Middle frontal gyrus (tissue), 1 donor: ENCODE results near the gene XIRP2.

Experiments used
- DNase-seq: peaks from one replicate; pipeline ENCODE4 v3.0.0-alpha.2; 2015; ENCODE audit warnings: low spot score; ENCODE audit errors: extremely low spot score

Gene XIRP2

DNA sequence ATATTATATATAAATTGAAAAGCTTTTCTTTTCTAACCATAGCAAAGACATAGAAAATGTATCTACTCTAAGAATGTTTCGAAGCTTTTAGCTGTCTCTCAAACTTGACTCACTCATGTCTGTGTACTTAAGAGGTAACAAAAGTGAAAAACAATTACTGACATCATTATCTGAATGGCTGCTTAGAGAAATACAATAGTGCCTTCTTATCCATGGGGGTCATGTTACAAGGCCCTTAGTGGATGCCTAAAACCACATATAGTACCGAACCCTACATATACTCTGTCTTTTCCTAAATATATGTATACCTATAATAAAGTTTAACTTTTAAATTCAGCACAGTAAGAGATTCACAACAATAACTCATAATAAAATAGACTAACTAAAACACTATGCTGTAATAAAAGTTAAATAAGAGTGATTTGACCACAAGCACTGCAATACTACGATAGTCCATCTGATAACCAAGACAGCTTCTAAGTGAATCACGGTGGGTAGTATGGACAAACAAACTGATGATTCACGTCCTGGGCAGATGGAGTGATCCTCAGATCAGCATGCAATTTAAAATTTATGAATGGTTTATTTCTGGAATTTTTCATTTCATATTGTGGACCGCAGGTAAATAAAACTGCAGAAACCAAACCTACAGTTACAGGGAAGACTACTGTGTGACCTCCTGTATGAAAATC, 246.2 kb downstream of the XIRP2 start:
- no peak for DNase-seq

DNA sequence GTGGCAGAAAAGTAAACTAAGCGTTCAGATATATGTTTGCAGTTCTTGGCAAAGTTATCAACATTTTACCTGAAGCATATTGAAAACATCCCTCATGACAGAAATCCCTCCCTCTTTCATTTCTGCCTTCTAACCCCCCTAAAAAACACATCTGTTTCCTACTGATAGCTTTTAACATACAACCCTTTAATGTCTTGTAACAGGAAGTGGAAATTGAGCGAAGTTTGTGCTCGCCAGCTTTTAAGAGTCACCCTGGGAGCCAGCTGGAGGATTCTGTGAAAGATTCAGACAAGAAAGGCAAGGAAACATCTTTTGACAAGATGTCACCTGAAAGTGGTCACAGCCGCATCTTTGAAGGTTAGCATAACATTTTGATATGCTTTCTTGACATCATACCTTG, 247.4 kb downstream of the XIRP2 start:
- no peak for DNase-seq

DNA sequence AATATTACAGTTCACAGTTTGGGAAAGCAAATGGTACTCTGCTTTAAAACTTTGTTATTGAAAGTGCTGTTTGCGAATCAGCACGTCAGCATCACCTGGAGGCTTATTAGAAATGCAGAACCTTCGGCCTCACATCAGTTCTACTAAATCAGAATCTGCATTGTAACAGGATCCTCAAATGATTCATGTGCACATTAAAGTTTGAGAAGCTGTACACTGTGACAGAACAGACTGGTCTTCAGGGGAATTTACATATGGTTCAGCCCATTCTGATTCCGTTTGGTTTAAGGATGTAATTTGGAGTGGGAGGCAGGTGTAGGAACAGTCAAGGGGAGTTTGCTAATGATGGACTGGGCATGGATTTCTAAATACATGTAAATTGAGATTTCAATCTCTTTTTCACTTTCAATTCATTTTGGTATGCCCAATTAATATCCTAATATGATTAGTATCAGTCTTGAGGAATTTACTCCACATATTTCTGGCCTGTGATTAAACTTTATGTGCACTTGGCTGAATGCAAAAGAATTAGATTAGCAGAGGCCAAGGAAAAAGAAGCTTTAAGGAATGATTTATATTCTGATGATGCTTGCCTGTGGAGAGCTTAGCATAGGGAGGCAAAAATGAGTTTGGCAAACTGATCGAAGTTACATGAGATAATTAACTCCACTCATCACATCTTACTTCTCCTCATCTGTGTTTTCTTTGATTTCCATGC, 248.8 kb downstream of the XIRP2 start:
- DNase-seq = no peak

- DNase-seq = no peak
Measured at GRCh38 chr2:167140330-167140729, 252.1 kb downstream of the XIRP2 start.

- no peak for DNase-seq
Measured at GRCh38 chr2:167140767-167141166, 252.5 kb downstream of the XIRP2 start.

- DNase-seq = no peak
Measured at GRCh38 chr2:167142554-167142953, 254.3 kb downstream of the XIRP2 start.

DNA sequence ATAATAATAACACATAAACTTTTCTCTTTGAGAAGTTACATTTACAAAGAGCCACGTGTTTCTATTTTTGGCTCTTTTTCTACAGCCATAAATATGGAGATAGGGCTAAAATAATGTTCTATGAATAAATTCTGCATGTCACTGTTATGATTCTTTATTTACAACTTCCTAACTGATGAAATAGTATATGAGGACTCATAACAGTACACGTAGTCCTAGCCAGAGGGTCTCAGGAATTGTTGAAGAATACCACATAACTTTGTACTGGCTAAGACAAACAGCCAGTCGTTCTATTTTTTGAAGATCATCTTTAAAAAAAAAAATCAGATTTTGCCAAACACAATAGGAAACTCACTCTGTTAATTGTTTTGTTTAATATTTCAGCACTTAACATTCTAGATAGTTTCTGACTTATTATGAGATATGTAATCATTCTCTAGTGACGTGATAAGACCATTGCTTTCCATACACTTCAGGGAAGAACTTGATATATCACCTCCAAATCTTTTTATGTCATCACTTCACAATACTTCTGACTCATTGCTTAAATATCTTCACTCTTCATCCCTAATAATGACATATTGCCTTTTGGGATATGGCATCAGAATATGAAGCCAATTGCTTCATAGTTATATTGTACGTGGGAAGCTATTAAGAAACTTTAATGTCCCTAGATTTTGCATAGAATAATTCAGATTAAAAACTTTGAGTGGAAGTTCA, 256.1 kb downstream of the XIRP2 start:
- no peak for DNase-seq

GRCh38 chr2:167147271-167147941, 259.1 kb downstream of the XIRP2 start:
- DNase-seq = no peak

- no peak for DNase-seq
Measured at GRCh38 chr2:167151894-167152293, 263.6 kb downstream of the XIRP2 start.

DNA sequence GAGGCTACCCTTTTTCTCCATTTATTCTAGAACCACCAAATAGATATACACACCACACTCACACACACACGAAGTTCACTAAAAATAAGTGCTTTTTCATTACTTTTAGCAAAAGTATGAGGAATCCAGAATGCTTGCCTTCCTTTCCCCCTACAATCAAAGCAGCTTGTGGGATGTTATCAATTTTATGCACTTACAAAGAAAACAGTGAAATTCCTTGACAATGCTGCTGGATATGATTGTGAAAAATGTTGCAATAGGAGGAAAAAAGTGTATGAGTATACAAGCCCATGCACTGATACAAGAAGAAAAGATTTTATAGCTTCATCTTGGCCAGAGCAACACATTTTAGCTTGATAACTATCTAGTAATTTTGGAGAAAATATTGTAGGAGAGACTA, 269.2 kb downstream of the XIRP2 start:
- DNase-seq = no peak

DNA sequence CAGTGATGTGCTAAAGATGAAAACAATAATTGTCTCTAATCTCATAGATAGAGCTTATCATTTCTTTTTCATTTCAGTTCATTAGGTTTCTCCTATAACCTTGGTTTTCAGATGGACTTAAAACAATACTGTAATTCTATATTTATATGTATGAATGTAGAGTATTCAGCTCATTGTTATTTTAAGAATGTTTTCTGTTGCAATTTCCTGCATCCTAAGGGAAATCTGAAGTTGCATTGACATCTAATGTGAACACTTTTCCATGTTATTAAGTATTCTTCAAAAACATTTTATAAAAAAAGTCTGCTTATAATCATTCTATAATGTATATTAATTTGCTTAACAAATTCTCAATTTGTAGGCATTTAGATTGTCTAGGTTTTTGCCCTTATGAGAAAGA, 288.9 kb downstream of the XIRP2 start:
- no peak for DNase-seq

GRCh38 chr2:167181134-167181533, 292.9 kb downstream of the XIRP2 start:
- no peak for DNase-seq

- no peak for DNase-seq
Measured at GRCh38 chr2:167181688-167182087, 293.4 kb downstream of the XIRP2 start.

DNA sequence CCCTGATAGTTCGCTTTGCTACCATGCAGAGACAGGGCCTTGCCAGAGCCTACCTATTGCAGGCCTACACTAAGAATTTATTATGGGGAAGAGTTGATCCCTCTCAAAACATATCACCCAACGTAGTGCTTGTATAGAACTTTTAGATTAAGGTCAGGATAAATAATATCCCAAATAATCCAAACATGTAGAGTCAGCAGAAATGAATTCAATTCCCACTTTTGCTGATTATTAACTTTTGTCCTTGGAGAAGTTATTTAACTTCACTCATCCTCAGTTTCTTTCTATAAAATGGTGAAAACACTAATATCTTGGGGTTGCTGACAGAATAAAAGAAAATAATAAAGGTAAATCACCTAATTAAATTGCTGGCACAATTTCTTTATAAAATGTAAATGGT, 294.1 kb downstream of the XIRP2 start:
- DNase-seq = no peak

GRCh38 chr2:167183931-167184330, 295.7 kb downstream of the XIRP2 start:
- no peak for DNase-seq

GRCh38 chr2:167186465-167186864, 298.2 kb downstream of the XIRP2 start:
- no peak for DNase-seq

DNA sequence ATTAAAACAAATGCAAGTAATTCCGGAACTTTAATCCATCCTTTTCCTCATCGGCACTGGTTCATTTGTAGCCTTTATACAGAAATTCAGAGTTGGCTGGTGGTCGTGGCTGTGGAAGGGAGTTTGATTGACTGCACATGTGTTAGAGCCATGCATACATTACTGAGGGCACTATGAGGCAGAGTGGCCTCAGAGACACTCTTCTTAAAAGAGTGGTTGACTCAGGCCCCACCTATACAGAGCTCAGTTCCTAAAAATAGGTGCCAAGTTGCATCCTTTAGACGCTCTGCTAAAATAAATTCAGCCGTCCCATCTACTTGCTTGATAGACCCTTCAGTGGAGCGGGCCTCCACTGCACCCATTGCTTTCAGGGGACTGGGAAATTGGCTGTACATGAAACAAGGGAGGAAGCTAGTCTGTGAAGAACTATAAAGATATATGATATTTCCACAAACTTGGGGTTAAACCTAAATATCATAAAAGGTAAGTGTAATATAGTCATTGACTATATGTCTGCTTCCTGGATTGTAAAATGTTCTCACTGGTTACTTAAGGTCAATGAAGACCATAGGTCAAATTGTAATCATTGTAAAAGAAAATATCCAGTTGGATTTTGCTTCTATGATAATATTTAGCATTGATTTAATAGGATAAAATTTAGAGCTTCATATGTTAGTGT, 298.9 kb downstream of the XIRP2 start:
- DNase-seq = no peak

GRCh38 chr2:167187978-167188967, 300.0 kb downstream of the XIRP2 start:
- DNase-seq = peak; percentile 17

- no peak for DNase-seq
Measured at GRCh38 chr2:167190053-167190452, 301.8 kb downstream of the XIRP2 start.

DNA sequence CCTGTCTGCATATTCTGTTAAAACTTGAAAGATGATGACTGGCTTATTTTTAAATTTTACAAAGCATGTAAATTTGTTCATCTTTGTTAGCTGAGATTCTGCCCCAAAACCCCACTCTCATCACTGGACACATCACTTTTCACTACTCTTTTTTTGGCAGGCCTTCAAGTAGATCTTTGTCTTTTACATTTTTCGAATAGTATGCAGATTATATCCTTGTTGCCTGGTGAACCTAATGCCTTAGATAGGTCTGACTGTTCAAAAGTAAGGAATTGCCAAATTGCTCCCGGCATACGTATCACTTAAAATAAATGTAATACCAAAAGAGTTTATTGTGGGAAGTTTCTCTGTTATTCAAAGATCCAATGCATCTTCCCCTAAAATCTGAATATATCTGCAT, 303.3 kb downstream of the XIRP2 start:
- no peak for DNase-seq
